HepG2 (cell line): ENCODE measurements around the gene ITPK1. TPM values are rescaled to one million over a fixed set of nuclear protein-coding genes. Genes with fewer than 3 reads are reported as not detected.
A peak's percentile ranks its signal among the peaks of the same experiment; 100 is the strongest.

ENCODE experiments used
- ARNTL ChIP-seq: sonication (generic); formaldehyde crosslinking; IDR thresholded peaks from 2 replicates; pipeline ENCODE4 v1.4.0; 2020; ENCODE audit warnings: mild to moderate bottlenecking, missing genetic modification reagents
- BCL6 ChIP-seq: IDR thresholded peaks from 2 replicates; pipeline ENCODE4 v1.6.1; 2016; ENCODE audit warnings: missing genetic modification reagents, missing compliant biosample characterization
- CHD4 ChIP-seq: fragments of 200-600 bp; sonication (generic); IDR thresholded peaks from 2 replicates; pipeline ENCODE4 v1.7.0; 2017; ENCODE audit warnings: mild to moderate bottlenecking, low read length, borderline replicate concordance
- FOXK1 ChIP-seq: sonication (generic); formaldehyde crosslinking; IDR thresholded peaks from 2 replicates; pipeline ENCODE4 v1.4.0; 2020; ENCODE audit warnings: low read depth, missing genetic modification reagents, borderline replicate concordance
- GZF1 ChIP-seq: sonication (generic); formaldehyde crosslinking; IDR thresholded peaks from 2 replicates; pipeline ENCODE4 v1.5.1; 2020; ENCODE audit warnings: mild to moderate bottlenecking, missing genetic modification reagents
- HDAC1 ChIP-seq: sonication (generic); formaldehyde crosslinking; IDR thresholded peaks from 2 replicates; pipeline ENCODE4 v1.5.1; 2020; ENCODE audit warnings: mild to moderate bottlenecking, missing genetic modification reagents
- HHEX ChIP-seq: IDR thresholded peaks from 2 replicates; pipeline ENCODE4 v1.6.1; 2016; ENCODE audit warnings: control low read depth
- HOXD1 ChIP-seq: sonication (generic); formaldehyde crosslinking; IDR thresholded peaks from 2 replicates; pipeline ENCODE4 v1.5.0; 2020; ENCODE audit warnings: missing genetic modification reagents
- KLF9 ChIP-seq: IDR thresholded peaks from 2 replicates; pipeline ENCODE4 v1.6.1; 2016; ENCODE audit warnings: low read depth
- NCOA2 ChIP-seq: sonication (generic); formaldehyde crosslinking; IDR thresholded peaks from 2 replicates; pipeline ENCODE4 v1.8.0; 2022; ENCODE audit warnings: inconsistent platforms
- NONO ChIP-seq, 2 experiments: fragments of 450-650 bp in 1 of 2; sonication (generic) in 1 of 2; formaldehyde crosslinking in 1 of 2; IDR thresholded peaks in 1 of 2; conservative IDR thresholded peaks in 1 of 2; 2 replicates each; pipeline versions ENCODE4 v1.6.1 to v1.8.0; 2017 to 2022; ENCODE audit warnings: mild to moderate bottlenecking in 1 of 2, missing genetic modification reagents in 1 of 2, moderate library complexity in 1 of 2
- RXRB ChIP-seq: IDR thresholded peaks from 2 replicates; pipeline ENCODE4 v1.6.1; 2016; ENCODE audit warnings: borderline replicate concordance, missing genetic modification reagents, missing compliant biosample characterization
- TEF ChIP-seq: sonication (generic); formaldehyde crosslinking; IDR thresholded peaks from 2 replicates; pipeline ENCODE4 v1.5.0; 2020; ENCODE audit warnings: missing genetic modification reagents
- ZFP36L2 ChIP-seq: sonication (generic); formaldehyde crosslinking; IDR thresholded peaks from 2 replicates; pipeline ENCODE4 v1.4.0; 2020; ENCODE audit warnings: missing genetic modification reagents
- ZNF468 ChIP-seq: sonication (generic); formaldehyde crosslinking; IDR thresholded peaks from 2 replicates; pipeline ENCODE4 v1.8.0; 2022; ENCODE audit warnings: mild to moderate bottlenecking, moderate library complexity, missing genetic modification reagents
- ZNF615 ChIP-seq: sonication (generic); formaldehyde crosslinking; IDR thresholded peaks from 2 replicates; pipeline ENCODE4 v1.5.0; 2020; ENCODE audit warnings: mild to moderate bottlenecking, missing genetic modification reagents, borderline replicate concordance
- ZSCAN29 ChIP-seq: sonication (generic); formaldehyde crosslinking; conservative IDR thresholded peaks from 2 replicates; pipeline ENCODE4 v1.4.0; 2020; ENCODE audit warnings: mild to moderate bottlenecking, missing genetic modification reagents
- ZXDC ChIP-seq: sonication (generic); formaldehyde crosslinking; IDR thresholded peaks from 2 replicates; pipeline ENCODE4 v1.5.0; 2020; ENCODE audit warnings: mild to moderate bottlenecking, missing genetic modification reagents
- polyA plus RNA-seq, 8 experiments: library from polyadenylated mRNA; depleted of rRNA in 3 of 8; stranded (reverse) in 7 of 8; unstranded in 1 of 8; fragments of >200 nt; fragmentation: Illumina TruSeq in 4 of 8; extraction: Trizol in 4 of 8; gene quantifications; 2 replicates each; pipeline versions ENCODE4 v1.2.1 to v1.2.3, GENCODE V29; 2011 to 2016; ENCODE audit warnings: low read depth in 4 of 8, missing spikeins in 1 of 8, mixed read lengths in 1 of 8; ENCODE audit not compliant: insufficient read depth in 1 of 8
- total RNA-seq, 5 experiments: library from RNA; depleted of rRNA; stranded (reverse); fragments of >200 nt; fragmentation: Illumina TruSeq; extraction: Trizol; gene quantifications; 2 replicates each; pipeline ENCODE4 v1.2.3, GENCODE V29; 2016; ENCODE audit warnings: low read depth in 1 of 5
- TF ChIP-seq, protein P1 (sequence below): sonication (generic); formaldehyde crosslinking; IDR thresholded peaks from 2 replicates; pipeline ENCODE4 v1.5.0; 2020; ENCODE audit warnings: missing genetic modification reagents
- TF ChIP-seq, protein P2 (sequence below): sonication (generic); formaldehyde crosslinking; IDR thresholded peaks from 2 replicates; pipeline ENCODE4 v1.5.0; 2020; ENCODE audit warnings: mild to moderate bottlenecking, low read depth, missing genetic modification reagents, borderline replicate concordance
- TF ChIP-seq, protein P3 (sequence below): IDR thresholded peaks from 2 replicates; pipeline ENCODE4 v1.6.1; 2016; ENCODE audit warnings: low read depth, missing genetic modification reagents, missing compliant biosample characterization

The ITPK1 gene
- total and polyA plus RNA-seq, 2 of the 13 experiments (the other 11 are each of a cell fraction or from before 2014, with no cell fraction given): 20.5 to 47.5 TPM

GRCh38 chr14:92905667-92906066 lies 210.1 kb downstream of the ITPK1 start (continued):
- TF ChIP-seq FOXK1 (0 out of 2 replicates have a peak, but pooled peaks have one; percentile 20), ZNF468 (CRISPR knock-in tag) (0 out of 2 replicates have a peak, but pooled peaks have one; percentile 42), ZNF615 (CRISPR knock-in tag) (no peak), HOXD1 (CRISPR knock-in tag) (0 out of 2 replicates have a peak, but pooled peaks have one; percentile 59), ZXDC (CRISPR knock-in tag) (0 out of 2 replicates have a peak, but pooled peaks have one; percentile 25), ZSCAN29 (0 out of 2 replicates have a peak, but pooled peaks have one; percentile 32), TEF (CRISPR knock-in tag) (peak; percentile 77; the same call in 1 of the 2 replicates), BCL6 (peak; percentile 62), NONO (IDR thresholded peaks at IDR 0.05) (no peak), NONO (CRISPR knock-in tag; conservative IDR thresholded peaks at IDR 0.05) (0 out of 2 replicates have a peak, but pooled peaks have one; percentile 51), RXRB (0 out of 2 replicates have a peak, but pooled peaks have one; percentile 42), ZFP36L2 (CRISPR knock-in tag) (no peak), NCOA2 (CRISPR knock-in tag) (peak; percentile 41), HHEX (CRISPR knock-in tag) (peak; percentile 31; the same call in 1 of the 2 replicates), KLF9 (CRISPR knock-in tag) (no peak), GZF1 (CRISPR knock-in tag) (0 out of 2 replicates have a peak, but pooled peaks have one; percentile 32), CHD4 (peak; percentile 97), HDAC1 (peak; percentile 42; the same call in 1 of the 2 replicates), ARNTL (CRISPR knock-in tag) (peak; percentile 98)
- TF ChIP-seq, protein P1, sequence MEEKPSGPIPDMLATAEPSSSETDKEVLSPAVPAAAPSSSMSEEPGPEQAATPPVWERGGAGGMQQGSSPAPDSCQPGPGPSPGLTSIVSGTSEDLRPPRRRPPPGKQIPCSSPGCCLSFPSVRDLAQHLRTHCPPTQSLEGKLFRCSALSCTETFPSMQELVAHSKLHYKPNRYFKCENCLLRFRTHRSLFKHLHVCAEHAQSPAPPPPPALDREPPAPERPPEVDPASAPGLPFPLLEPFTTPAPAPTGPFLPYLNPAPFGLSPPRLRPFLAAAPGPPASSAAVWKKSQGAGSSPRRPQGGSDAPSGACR: peak; percentile 37; the same call in 1 of the 2 replicates
- TF ChIP-seq, protein P2, sequence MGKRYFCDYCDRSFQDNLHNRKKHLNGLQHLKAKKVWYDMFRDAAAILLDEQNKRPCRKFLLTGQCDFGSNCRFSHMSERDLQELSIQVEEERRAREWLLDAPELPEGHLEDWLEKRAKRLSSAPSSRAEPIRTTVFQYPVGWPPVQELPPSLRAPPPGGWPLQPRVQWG: no peak
- TF ChIP-seq, protein P3, sequence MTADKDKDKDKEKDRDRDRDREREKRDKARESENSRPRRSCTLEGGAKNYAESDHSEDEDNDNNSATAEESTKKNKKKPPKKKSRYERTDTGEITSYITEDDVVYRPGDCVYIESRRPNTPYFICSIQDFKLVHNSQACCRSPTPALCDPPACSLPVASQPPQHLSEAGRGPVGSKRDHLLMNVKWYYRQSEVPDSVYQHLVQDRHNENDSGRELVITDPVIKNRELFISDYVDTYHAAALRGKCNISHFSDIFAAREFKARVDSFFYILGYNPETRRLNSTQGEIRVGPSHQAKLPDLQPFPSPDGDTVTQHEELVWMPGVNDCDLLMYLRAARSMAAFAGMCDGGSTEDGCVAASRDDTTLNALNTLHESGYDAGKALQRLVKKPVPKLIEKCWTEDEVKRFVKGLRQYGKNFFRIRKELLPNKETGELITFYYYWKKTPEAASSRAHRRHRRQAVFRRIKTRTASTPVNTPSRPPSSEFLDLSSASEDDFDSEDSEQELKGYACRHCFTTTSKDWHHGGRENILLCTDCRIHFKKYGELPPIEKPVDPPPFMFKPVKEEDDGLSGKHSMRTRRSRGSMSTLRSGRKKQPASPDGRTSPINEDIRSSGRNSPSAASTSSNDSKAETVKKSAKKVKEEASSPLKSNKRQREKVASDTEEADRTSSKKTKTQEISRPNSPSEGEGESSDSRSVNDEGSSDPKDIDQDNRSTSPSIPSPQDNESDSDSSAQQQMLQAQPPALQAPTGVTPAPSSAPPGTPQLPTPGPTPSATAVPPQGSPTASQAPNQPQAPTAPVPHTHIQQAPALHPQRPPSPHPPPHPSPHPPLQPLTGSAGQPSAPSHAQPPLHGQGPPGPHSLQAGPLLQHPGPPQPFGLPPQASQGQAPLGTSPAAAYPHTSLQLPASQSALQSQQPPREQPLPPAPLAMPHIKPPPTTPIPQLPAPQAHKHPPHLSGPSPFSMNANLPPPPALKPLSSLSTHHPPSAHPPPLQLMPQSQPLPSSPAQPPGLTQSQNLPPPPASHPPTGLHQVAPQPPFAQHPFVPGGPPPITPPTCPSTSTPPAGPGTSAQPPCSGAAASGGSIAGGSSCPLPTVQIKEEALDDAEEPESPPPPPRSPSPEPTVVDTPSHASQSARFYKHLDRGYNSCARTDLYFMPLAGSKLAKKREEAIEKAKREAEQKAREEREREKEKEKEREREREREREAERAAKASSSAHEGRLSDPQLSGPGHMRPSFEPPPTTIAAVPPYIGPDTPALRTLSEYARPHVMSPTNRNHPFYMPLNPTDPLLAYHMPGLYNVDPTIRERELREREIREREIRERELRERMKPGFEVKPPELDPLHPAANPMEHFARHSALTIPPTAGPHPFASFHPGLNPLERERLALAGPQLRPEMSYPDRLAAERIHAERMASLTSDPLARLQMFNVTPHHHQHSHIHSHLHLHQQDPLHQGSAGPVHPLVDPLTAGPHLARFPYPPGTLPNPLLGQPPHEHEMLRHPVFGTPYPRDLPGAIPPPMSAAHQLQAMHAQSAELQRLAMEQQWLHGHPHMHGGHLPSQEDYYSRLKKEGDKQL (CRISPR knock-in tag): no peak
